SK-N-MC (cell line): ENCODE results near the gene CXCL16.

Experiments used
- EZH2 ChIP-seq: fragments of 200-600 bp; sonication (generic); IDR thresholded peaks from one replicate; pipeline ENCODE4 v1.6.1; 2017; ENCODE audit warnings: antibody characterized with exemption
- FOXP2 ChIP-seq: optimal IDR thresholded peaks from 2 replicates; pipeline ENCODE3; 2011; ENCODE audit warnings: mild to moderate bottlenecking, moderate library complexity; ENCODE audit not compliant: insufficient read depth; ENCODE audit errors: extremely low read length, control extremely low read depth
- POLR2AphosphoS5 ChIP-seq: IDR thresholded peaks from 2 replicates; pipeline ENCODE4 v1.6.1; 2012; ENCODE audit warnings: mild to moderate bottlenecking, low read depth, low read length, borderline replicate concordance

GRCh38 chr17:4696437-4696805, 43.3 kb downstream of the CXCL16 start:
- TF ChIP-seq EZH2 (no peak), POLR2AphosphoS5 (no peak), FOXP2 (no peak)
